Activated CD8-positive, alpha-beta memory T cell treated with anti-CD3 and anti-CD28 coated beads for 36 hours (primary cell): ENCODE data around the gene BPGM. TPM values are rescaled to one million over a fixed set of nuclear protein-coding genes. Genes with fewer than 3 reads are reported as not detected.

Source experiments
- CTCF ChIA-PET: fragments of 350-600 bp; sonication (Branson Sonifier 250); formaldehyde crosslinking; loops from one replicate; lab custom pipeline; 2021; ENCODE audit warnings: antibody characterized with exemption; lab: Charles Lee
- POLR2A ChIA-PET: fragments of 350-600 bp; sonication (Branson Sonifier 250); formaldehyde crosslinking; loops from one replicate; lab custom pipeline; 2021; ENCODE audit warnings: antibody characterized with exemption; lab: Charles Lee
- total RNA-seq, 2 experiments: library from RNA; stranded (reverse); gene quantifications; one replicate each; pipeline ENCODE4 v1.2.3, GENCODE V29; 2021

BPGM gene
- total RNA-seq, 2 experiments from 2014 or later, result 18.3 TPM

DNA sequence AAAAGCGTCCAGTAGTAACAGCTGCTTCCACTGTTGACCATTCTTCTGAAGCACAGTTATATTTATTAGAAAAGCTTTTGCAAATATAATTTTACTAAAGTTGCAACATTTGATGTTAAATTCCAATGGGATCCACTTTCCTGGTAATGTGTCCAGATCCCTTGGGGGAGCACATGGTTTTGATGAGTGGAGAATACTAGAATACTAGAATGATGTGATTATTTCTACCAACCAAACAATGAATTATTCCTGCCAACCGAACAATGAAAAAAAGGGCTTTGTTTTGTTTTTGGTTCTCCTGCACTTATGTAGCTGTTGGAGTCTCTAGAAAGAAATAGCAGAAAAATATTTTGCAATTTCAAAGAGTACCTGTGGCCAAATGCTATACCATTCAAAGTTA lies 59.1 kb downstream of the BPGM start:
- ChIA-PET POLR2A (no interaction called here), CTCF (no interaction called here)

DNA sequence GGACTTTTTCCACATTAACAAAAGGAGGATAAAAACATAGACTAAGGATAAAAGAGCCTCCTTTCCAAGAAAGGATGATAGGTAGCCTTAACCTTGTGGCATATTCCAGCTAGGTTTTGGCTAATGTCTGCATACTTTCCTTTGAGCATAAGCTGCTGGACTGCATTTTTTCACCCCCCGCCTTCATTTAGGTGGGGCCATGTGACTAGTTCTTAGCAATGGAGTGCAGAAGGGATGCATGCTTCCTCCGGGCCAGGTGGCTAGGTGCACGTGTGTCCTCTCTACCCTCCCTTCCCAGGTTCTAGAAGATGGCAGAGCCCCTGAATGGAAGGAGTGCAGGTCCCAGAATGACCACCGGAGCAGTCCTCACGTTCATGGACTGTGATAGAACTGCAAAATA lies 59.8 kb downstream of the BPGM start:
- POLR2A ChIA-PET, result no interaction called here
- CTCF ChIA-PET, result no interaction called here

DNA sequence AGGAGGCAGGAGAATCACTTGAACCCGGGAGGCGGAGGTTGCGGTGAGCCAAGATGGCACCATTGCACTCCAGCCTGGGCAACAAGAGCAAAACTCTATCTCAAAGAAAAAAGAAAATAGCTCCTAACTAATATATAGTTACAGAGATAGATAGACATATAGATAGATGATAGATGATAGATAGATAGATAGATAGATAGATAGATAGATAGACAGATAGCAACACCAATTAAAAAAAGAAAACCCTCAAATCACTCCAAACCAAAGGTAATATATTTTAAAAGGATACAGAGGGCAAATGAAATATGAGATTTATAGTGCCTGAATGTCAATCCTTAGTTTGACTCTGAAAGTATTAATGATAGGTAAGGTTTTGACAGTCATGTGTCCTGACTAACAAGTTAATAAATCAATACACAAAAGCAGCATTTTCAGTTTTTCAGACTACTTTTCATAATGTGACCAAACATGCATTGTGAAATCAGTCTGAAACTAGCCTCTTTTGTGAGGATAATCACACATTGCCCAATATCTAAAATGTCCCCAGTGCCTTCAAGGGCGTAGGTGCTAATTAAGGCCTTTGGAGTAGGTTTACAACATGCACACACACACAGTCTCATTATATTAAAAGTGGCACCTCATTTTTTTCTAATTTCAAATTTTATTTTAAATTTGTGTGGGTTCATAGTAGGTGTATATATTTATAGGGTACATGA lies 61.2 kb downstream of the BPGM start:
- ChIA-PET POLR2A (no interaction called here), CTCF (no interaction called here)

DNA sequence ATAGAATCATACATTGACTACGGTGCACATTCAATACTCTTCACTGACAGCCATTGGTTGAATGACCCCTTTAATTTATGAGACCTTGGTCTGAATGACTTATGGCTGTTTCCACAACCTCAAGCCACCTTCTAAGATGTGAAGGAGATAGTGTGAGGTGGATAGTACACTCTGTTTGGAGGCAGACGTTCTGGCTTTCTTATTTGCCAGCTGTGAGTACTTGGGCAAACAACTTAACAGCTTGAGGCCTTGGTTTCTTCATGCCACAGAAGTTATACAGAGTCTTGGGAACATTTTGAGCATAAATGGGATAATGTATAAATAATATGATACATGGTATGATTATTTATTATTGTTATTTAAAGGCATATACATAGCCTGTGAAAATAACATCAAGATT lies 62.0 kb downstream of the BPGM start:
- ChIA-PET POLR2A (no interaction called here), CTCF (no interaction called here)

DNA sequence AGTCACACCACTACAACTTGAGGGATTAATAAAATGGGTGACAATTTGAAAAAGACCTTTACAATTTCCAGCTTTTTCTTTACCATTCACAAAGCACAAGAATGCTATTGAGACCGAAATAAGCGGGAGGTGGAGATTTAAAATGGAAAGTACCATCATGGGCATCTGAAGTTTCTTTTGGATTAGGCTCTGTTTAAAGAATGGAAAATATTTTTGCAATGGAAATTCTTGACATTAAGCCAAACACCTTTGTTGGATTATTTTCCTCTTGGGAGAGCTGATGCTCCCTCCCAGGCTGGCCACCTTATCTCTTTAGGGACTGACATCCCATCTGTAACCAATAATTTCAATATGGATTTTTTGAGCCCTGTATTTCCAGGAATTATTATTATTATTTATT lies 62.5 kb downstream of the BPGM start:
- CTCF ChIA-PET, result no interaction called here
- POLR2A ChIA-PET, result no interaction called here

DNA sequence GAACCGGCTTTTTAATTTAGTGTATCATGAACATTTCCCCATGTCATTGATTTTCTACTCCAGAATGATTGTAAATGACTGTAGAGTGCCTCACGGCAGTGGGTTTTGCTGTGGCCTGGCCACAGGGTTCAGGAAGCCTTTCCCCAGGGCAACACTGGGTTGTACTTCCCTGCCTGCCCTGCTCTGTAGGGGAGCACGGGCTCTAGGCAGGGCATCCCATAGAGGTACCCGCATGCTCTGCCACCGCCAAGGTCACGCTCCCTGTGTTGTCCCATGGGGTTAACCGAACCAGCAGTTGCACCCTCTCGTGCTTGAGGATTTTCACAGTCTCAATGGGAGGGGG lies 63.8 kb downstream of the BPGM start:
- CTCF ChIA-PET, result interaction anchor here (0.6 kb wide), 1 partner anchor 196 kb away, joined by 3 read pairs; no protein-coding TSS in a partner anchor
- POLR2A ChIA-PET, result no interaction called here

DNA sequence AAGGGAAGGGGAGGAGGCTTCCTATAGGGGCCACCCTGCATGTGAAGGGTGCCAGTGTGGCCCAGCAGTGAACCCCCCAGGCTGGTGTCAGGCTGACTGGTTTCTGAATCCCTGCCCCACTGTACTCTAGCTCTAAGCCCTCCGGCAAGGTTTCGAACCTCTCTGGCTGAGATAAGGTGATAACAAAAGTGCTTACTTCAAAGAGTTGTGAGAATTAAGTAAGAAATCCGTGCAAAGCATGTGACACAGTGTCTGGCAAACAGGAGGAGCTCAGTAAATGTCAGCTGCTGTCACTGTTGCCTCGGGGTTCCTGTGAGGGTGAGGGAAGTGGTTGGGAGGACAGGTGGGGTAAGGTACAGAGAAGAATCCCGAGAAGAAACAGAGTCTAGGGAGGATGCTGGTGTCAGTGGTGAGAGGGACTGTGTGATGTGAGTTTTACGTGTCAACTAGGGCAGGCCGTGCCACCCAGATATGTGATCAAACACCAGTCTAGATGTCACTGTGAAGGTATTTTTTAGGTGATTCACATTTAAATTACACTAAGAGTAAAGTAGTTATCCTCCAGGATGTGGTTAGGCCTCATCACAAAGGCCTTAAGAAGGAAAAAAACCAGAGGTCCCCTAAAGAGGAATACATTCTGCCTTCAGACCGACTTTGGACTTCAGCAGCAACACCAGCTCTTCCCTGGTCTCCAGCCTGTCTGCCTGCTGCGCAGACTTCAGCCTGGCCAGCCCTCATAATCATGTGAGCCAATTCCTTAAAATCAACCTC lies 64.4 kb downstream of the BPGM start:
- POLR2A ChIA-PET, result interaction anchor here (0.6 kb wide), 1 partner anchor 675 kb away, joined by 3 read pairs; no protein-coding TSS in a partner anchor
- CTCF ChIA-PET, result interaction anchor here (1.2 kb wide), 1 partner anchor 17 kb away, joined by 3 read pairs; no protein-coding TSS in a partner anchor

DNA sequence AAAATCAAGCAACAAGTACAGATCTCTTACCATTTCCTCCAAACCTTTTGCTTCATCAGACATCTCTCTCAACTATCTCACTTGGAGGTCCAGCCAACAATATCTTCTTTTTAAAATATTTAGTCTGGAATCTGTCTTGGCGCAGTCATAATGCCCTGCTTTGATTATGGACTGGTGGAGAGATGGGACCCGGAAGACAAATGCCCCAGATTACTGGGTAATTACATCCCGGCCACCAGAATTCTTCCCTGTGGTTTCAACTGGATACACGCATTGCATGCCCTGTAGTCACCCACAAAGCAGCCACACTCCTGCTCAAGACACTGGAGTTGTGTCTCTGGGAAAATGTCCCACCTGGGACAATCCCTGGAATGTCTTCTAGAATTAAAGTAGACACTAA lies 65.5 kb downstream of the BPGM start:
- ChIA-PET POLR2A (no interaction called here), CTCF (no interaction called here)

DNA sequence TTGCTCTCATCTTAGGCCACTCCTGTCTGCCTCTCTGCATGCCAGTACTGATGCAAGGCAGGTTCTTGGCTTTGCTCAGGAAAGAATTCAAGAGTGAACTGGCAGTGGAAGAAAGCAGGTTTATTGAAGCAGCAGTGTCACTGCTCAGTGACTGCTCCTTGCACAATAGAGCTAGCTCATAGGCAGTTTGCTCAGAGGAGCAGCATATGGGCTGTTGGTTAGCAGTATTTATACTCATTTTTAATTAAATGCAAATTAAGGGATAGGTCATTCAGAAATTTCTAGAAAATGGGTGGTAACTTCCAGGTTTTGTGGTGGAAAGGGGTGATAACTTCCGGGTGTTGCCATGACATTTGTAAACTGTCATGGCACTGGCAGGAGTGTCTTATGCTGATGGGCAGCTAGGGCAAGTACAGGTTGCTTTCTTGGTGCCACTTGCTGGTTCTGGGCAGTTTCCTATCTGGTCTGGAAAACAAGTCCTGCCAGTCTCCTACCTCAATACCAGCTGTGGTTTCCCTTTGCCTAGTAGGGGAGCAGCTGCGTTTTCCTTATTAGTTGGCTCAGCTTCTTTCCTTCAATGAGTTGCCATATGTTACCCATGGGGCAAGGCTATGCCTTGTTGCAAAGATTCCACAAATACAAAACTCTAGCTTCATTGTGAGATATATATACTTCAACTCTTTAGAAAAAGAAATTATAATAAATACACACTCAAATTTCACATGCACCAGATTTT lies 68.0 kb downstream of the BPGM start:
- CTCF ChIA-PET, result no interaction called here

DNA sequence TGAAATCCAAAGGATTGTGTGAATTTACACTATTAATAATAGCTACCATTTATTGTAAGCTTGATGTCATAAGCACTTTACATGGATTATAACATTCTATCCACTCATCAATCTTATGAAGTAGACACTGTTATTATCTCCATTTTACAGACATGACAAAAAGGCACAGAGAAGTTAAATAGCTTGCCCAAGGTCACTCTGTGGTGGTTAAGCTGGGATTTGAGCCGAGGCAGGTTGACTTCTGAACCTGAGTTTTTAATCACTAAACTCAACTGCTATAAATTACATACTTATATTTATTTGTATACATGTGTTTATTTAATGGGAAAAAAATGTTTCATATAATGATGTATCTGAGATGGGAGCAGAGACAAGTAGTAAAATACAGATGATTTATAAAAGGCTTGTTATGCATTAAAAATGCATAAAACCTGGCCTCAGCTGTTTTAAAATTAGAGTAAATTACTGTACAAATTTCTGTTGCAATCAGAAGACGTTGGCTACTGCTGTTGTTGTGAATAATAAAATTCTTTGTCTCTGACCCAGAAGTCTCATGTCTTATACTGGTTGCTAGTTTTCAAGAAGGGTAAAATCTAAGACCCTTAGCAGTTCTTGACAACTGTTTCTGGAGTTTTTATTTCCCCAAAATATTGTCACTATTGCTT lies 71.7 kb downstream of the BPGM start:
- ChIA-PET POLR2A (no interaction called here), CTCF (no interaction called here)

More for the DNA sequence above, 68.0 kb downstream of the BPGM start:
- POLR2A ChIA-PET, result no interaction called here

DNA sequence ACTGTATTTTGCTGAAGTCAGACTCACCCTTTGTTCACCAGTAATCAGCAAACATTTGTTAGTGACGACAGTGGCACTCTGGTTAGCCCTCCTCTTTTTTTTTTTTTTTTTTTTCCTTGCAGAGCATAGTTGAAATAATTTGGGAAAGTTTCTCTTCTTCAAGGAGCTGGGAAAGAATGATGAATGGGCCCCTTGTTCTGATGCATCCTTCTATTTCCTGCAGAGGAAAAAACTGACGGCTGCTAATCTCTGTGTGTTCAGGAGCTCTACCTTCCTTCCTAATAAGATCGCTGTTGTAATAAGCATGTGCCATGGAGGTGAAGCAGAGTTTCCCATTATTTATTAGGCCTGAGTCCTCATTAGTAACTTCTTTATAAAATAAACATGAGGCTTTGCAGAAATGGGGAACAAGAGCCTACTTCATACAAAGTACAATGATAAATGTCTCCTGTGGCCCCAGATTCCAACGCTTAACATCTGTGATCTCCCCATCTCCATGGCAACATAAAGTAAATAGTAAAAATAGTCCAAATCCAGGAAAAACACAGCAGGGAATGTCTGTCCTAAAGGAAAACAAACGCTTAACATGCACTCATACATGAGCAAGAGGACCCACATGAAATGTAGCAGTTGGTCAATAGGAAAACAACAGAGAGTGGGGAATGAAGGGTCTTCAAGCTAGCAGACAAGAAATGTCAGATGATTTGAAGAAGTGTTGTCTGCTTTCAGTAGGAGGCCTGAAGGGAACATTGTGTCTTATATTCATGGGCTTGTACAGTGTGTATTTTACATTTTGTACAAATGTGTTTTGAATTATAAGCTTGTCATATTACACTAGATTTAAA lies 73.7 kb downstream of the BPGM start:
- ChIA-PET POLR2A (no interaction called here), CTCF (no interaction called here)

DNA sequence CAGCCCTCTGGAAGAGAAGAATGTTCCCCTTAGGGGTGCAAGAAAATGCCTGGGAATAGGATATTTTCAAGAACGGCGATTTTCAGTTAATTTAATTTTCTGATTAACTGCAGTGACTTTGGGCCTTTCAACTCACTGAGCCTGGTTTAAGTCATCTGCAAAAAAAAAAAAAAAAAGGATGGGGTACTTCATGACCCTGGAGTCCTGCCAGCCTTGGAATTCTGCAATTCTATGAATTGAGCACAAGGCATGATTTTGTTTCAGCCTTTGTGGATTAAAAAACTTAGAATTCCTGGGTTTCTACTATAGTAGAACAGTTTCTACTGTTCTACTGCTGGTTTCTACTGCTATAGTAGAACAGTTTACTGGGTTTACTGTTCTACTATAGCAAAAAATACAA lies 74.5 kb downstream of the BPGM start:
- ChIA-PET POLR2A (no interaction called here), CTCF (no interaction called here)

DNA sequence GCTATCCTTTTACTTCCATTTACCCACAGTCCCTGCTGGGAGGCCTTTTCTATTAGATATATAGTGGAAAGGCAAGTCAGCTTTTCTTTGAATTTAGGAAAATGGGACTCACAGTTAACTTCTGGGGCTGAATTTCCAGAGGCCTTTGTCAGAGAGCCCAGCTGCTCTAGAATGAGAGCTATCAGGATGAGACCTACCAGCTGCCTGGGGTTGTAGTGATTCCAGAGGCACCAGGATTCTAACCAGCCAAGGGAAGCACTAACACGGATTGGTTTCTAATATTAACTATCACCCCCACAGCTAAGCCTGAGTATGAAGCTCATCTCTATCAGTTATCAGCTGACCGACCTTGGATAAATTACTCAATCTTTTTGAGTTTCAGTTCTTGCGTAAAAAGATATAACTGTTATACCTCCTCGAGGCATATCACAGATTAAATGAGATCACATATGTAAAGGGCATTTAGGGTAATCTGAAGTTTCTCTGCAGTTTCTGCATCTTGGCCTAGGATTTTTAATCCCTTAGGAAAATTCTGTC lies 76.2 kb downstream of the BPGM start:
- ChIA-PET POLR2A (no interaction called here), CTCF (interaction anchor here (0.6 kb wide), 1 partner anchor 781 kb away, joined by 3 read pairs; no protein-coding TSS in a partner anchor)

DNA sequence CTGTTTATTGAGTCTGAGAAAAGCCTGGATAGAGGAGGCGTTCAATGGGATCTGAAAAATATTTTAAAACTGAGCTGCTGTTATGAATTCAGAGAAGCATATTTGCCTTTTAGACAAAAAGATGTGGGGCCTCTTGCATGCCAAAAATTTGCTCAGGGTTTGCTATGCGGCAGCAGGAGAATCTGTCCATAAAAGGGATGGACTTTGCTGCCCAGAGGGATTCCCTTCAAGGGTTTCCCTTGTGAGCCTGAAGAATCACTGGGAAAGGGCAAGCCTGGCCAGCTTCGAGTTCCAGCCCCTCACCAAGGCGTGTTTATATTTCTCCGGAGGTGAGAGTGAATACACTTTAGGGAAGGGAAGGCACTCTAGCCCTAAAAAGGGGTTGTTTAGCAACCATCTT lies 77.2 kb downstream of the BPGM start:
- ChIA-PET CTCF (interaction anchor here (0.6 to 1.1 kb wide), 4 partner anchors 23 to 92 kb away, joined by 3 read pairs; no protein-coding TSS in a partner anchor), POLR2A (no interaction called here)

DNA sequence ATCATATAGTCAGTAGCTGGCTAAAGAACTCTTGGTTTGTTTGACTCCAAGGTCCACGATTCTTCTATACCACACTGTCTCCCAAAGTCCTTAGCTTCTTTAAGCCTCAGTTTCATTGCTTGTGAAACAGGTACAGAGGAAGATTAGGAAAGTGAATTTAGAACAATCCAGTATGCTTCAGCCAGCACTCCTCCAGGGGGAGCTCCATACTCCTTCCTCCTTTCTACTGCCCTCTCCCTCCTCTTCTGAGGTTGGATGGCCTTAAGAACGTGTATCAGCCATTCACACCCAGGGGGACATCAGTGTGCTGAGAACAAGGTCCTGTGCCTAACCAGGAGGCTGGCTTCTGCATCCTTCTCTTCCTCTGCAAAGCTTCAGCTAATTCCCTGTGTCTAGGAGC lies 78.0 kb downstream of the BPGM start:
- CTCF ChIA-PET, result interaction anchor here (0.5 to 1.1 kb wide), 5 partner anchors 24 to 987 kb away, joined by 3 read pairs; no protein-coding TSS in a partner anchor

DNA sequence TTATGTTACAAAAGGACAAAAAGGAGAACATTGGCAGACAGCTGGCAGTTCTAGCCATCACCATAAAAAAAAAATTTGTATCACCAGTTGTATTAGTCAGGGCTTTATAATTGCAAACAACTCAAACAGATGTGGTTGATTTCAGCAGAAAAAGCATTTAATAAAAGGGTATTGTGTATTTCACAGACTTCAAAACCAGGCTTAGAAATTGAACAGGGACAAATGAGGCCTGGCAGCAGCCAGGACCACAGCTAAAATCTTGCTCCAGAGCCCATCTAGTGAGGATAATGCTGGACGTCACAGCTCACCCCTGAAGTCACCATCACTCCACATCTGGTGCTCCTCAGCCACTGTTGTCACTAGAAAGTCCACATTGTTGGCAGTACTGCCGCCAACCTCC lies 79.9 kb downstream of the BPGM start:
- ChIA-PET POLR2A (no interaction called here), CTCF (no interaction called here)

More for the DNA sequence above, 78.0 kb downstream of the BPGM start:
- POLR2A ChIA-PET, result interaction anchor here (0.5 kb wide), 1 partner anchor 15 kb away, joined by 3 read pairs; no protein-coding TSS in a partner anchor

DNA sequence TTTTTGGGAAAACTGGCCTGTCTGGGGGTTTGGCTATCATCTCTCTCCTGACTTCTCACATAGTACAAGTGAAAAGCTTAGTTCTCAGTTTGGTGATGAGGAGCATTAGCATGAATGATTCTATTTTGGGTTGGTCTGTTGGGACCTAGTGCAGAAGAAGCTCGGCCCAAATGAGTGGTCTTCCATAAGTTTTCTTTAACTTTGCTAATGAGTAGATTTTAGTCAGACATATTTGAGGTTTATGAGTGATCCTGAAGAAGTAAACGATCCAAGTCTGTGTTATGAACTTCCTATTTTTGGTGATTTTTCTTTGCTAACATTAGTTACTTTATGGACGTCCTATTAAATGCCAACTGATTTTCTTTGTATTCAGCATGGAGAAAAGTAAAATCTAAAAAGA lies 81.1 kb downstream of the BPGM start:
- CTCF ChIA-PET, result interaction anchor here (1.1 kb wide), 1 partner anchor 16 kb away, joined by 3 read pairs; no protein-coding TSS in a partner anchor

More for the DNA sequence above, 81.1 kb downstream of the BPGM start:
- POLR2A ChIA-PET, result no interaction called here
